Jurkat, Clone E6-1 (cell line): Measurements from ENCODE around the gene ODAD4.
"Not testable (repeated sequence)": the region's sequence is repeated elsewhere in the genome, so short reads cannot be mapped to it uniquely, and the experiment has no call there.

Experiments
- DNase-seq: peaks from one replicate; pipeline ENCODE4 v3.0.0-alpha.2; 2011; ENCODE audit warnings: low read depth, low spot score
- H3K4me3 ChIP-seq: 2 replicates; pipeline ENCODE4 v1.5.1; 2011; ENCODE audit warnings: mild to moderate bottlenecking, low read length, control low read depth, moderate library complexity

Gene ODAD4

DNA sequence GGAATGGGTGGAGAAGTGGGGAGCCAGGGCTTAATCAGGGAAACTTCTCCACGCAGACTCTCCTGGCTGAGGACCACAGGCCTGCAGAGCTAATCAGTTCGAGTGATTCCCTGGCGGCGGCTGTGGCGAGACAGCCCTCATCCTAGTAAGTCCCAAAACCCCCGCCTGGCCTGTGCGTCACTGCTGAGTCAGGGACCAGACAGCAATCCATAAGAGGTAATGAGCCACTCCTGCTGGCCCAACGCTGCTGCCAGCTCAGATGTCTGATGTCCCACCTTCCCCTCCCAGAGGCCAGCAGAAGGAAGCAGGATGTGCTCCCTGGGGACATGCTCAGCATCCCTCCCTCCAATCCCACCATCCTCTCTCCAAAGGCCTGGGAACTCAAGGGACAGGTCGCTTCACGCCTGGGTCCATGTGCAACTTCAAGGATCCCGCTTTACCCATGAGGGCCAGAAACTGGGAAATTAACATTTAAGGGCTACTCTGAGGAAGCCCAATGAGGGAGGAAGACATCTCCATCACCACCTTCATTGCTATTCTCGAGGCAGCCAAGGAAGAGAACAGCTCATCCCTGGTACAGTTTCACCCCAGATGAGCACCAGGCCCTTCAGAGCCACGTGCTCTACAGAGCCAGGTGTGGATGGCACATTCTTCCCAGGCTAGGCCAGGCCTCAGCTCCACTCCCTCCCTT, 19.6 kb upstream of the ODAD4 start:
- no peak for DNase-seq
- no peak overlapping the region for H3K4me3 ChIP-seq

DNA sequence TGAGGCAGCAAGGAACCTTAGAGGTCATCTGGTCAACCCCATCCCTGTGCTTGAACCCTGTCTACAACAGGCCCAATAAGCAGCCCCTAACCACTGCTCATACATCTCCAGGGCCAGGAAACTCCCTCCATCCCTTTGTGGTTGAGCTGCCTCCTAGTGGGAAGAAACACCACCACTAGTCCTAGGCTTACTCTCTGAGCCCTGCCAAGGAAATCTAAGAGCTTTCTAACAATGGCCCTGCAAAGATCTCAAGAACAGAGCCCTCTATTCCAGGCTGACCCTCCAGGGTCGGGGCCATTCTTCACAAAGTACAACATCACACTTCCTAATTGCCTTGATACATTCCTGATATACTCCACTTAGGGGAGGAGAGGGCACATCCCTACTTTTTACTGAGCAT, 17.5 kb upstream of the ODAD4 start:
- DNase-seq = no peak
- H3K4me3 ChIP-seq = no peak overlapping the region

DNA sequence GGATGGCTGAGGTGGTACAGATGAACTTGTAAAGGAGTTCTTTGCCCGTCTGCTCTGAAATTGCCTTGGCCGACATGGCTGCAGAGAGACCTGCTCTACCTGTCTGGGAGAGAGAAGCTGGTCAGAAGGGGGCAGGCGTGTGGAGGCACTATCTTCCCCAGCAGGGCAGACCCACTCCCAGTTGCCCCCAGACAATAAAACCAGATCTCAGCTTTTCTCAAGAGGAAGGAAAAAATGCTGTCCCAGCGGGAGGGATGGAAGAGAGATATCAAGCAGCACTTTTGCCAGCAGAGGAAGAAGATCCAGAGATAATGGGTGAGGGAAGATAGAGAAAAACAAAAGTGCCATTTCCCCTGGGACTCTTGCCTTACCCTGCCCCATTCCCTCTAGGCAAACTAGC, 16.6 kb upstream of the ODAD4 start:
- DNase-seq = no peak
- no peak overlapping the region for H3K4me3 ChIP-seq

DNA sequence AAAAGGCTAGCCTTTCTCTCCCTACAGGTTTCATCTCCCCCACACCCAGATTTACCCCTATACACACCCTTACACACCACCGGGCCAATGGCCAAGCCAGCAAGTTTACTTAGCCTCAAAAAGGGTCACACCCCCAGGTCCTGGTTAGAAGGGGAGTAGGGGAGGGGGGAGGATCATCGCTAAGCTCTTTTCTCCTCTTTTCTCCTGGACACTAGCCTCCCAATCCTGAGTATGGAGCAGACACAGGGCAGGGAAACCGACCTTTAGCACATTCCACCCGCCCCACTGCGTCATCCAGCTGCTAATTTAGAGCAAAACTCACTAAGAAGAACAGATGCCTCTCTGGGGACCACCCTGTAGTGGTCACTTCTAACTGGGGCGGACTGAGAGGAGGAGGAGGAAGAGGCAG, 16.1 kb upstream of the ODAD4 start:
- H3K4me3 ChIP-seq = no peak overlapping the region
- no peak for DNase-seq

DNA sequence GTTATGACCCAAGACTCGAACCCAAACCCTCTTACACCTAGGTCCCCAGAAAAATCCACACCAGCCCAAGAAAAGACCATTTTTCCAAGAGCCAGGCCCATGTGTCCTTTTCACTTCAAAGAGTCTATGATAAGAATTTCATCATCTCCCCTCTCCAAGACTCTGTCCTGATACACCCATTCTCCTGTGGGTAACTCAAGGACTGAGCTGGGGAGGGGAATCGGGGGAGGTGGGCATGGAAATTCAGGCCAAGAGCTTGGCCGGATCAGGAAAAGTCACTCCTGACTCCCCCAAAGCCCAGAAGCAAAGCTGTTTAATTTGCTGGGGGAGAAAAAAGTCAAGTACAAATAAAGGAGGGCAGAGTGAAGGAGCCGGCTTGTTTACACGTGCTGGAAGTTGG, 15.4 kb upstream of the ODAD4 start:
- H3K4me3 ChIP-seq = no peak overlapping the region
- DNase-seq = no peak

DNA sequence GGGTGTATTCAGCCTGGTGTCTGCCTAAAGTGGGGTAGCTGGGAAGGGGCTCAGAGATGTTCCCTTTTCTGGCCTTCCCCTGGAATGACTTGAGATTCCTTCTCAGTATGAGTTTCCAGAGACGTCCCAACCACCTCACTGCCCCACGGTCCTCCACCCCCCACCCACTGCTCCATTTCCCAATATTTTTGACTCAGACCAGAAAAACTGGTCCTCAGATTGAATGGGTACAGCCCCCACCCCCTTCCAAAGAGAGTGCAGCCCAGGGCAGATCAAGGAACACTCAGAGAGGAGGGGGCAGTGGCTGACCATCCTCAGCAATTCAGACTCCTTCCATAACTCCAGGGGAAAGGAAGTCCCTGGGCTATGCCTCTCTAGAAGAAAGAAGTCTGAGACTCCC, 14.9 kb upstream of the ODAD4 start:
- DNase-seq = no peak

DNA sequence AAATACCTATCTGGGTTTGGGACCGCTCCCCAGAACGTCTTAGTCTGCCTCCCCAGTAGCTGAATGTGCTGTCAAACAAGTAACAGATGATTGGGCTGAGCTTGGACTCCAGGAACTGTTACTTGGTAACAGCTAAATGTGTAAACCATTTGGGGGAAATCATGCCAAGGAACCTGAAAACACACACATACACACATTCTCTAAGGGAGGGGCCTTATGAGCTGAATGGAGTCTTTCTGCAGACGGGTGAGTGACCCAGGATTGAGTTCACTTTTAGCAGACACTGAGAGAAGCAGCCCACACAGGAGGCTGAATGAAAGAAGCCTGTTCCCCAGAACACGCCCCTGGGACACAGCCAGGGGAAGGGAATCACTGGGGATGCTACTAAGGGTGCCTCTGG, 13.2 kb upstream of the ODAD4 start:
- H3K4me3 ChIP-seq = peak overlapping the region; percentile 94
- no peak for DNase-seq

More for the DNA sequence above, 14.9 kb upstream of the ODAD4 start:
- H3K4me3 ChIP-seq = no peak overlapping the region

DNA sequence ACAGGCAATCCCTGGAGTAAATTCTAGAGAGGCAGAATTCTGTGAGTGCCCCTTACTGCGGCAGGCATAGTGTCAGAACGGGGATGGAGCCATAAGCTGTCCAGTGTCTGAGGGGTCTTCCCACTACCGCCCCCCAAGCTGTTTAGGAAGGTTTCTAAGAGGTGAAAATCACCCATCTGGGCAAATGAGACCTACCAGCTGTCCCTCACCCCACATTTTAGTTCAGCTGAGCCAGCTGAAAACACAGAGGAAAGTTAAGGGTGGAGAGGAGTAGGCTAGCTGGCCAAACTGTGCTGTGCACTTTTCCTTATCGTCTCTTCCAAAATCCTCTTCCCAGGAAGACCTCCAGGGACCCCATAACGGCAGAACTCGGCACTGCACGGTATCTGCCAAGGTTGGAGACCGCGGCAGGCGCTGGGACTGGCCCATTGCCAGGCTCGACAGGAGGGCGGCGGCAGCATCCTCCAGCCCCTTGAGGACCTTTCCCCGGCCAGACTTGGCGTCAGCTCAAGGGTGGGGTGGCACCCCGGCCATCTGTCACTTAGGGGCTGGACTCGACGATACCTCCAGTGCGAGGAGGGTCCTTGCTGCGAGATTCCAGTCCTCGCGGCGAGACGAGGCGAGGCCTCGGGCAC, 12.6 kb upstream of the ODAD4 start:
- H3K4me3 ChIP-seq = peak overlapping the region; percentile 94
- no peak for DNase-seq

DNA sequence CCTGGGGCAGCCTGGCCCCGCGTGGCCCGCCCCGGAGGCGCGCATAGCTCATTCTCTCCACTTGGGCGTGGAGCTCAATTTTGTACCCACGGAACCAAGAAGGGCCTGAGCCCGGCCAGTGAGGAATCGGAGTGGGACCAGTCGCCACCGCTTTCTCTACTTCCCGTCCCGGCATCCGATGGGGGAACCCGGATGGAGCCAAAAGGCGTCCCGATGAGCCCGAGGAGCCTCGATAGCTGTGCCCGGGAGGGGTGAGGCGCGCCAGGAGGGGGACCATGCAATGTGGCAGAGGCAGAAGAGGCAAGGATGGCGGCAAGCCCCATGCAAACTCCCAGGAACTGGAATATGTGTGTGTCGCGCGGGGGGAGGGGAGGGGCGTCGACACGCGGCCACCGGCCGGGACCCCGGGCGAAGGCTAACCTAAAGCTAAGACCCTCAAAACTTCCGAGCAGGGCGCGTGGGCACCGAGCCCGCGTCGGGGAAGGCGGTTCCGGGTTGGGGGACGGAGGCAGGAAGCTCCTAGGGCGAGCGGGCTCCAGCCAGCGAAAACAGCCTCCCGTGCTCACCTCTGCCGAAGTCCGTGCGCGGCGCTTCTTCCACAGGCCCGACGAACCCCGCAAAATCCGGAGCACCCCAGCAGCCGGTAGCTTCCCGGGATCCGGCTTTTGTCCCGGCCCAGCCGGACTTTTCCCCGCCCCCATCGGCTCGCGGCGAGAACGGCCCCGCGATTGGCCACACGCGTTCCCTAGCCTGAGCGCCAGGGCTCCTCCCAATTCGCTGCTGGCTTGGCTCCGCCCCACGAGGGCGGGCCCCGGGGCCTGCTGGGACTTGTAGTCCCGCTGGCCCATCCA, 11.9 kb upstream of the ODAD4 start, which contains the start of gene ACLY:
ACLY (minus strand) TSS at position 638 of the 851 bp plus-strand sequence. CDS start 5,078 bp downstream, outside the sequence.
- peak within 1 kb of the TSS; percentile 94 for H3K4me3 ChIP-seq
- peak; percentile 95 for DNase-seq

DNA sequence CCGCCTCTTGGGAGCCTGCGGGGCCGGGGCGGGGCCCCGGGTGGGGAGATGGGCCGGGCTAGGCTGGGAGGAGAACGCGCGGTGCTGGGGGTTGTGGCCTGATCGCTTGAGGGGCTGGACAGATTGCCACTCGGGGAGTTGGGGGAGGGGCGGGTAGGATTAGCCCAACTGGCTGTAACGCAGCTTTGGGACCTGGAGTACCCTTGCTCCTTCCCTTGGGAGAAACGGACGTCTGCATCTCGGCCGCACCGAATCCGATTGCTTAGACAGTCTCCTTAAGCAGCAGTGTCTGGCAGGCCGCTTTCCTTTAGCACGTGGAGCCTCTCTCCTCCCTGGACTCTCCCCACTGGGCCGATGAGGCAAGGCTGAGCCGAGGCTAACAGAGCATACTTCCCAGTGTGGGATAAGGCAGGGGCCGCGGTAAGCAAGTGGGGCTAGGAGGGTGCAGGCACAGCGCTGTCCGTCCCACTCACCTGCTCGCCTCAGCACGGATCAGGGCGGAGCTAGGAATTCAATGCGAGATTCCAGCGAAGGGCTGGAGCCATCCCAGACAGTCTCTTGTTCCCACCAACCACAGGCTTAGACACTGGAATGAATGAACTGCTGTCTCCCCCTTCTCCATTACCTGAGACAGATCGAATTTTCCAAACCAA, 11.1 kb upstream of the ODAD4 start:
- no peak for DNase-seq
- H3K4me3 ChIP-seq = peak overlapping the region; percentile 23

DNA sequence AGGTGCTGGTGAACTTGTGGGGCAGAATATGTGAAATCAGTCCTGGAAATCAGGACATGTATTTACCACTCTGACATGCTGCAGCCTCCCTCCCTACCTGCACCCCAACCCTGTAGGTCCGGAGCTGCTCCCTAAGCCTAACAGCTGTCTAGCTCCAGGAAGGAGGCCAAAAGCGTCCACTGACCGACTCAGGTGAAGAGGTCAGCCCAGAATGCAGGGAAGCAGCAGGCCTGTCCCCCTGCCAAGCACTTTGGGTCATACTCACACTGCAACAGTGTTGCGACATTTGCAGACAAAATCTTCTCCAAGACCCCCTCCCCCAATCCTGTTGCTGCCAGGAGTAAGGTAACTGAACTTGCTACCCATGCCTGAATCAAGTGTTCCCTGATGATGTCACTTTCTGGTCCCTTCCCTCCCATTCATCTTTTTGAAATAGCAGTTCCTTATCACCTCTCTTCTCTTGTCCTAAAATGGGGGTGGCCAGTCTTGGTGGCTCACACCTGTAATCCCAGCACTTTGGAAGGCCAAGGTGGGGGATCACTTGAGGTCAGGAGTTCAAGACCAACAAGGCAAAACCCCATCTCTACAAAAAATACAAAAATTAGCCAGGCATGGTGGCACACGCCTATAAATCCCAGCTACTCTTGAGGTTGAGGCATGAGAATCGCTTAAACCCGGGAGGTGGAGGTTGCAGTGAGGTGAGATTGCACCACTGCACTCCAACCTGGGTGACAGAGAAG, 10.4 kb upstream of the ODAD4 start:
- H3K4me3 ChIP-seq = no peak overlapping the region
- no peak for DNase-seq

DNA sequence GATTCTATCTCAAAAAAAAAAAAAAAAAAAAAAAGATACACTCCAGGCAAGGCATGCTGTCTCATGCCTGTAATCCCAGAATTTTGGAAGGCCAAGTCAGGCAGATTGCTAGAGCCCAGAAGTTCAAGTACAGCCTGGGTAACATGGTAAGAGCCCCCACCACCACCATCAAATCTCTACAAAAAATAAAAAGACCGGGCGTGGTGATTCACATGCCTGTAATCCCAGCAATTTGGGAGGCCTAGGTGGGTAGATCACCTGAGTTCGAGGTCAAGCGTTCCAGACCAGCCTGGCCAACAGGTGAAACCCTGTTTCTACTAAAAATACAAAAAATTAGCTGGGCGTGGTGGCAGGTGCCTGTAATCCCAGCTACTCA, 9.8 kb upstream of the ODAD4 start:
- no peak for DNase-seq
- H3K4me3 ChIP-seq = no peak overlapping the region

DNA sequence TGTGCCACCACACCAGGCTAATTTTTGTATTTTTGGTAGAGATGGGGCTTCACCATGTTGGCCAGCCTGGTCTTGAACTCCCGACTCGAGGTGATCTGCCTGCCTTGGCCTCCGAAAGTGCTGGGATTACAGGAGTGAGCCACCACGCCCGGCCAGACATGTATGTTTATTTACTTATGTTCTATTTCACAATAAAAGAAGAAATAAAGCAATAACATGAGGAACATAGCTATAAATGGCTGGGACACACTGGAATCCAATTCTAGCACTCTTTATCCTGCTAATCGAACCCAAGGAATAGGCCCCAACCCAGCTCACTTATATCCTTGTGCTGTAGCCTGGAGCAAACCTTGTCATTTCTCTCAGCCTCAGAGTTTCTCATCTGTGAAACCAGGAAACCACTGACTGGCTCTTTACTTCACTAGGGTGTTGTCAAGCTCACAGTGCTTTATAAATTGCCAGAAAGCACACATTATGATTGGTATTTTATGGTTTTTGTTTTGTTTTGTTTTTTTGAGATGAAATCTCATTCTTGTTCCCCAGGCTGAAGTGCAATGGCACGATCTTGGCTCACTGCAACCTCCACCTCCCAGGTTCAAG, 4.3 kb upstream of the ODAD4 start:
- no peak for DNase-seq

DNA sequence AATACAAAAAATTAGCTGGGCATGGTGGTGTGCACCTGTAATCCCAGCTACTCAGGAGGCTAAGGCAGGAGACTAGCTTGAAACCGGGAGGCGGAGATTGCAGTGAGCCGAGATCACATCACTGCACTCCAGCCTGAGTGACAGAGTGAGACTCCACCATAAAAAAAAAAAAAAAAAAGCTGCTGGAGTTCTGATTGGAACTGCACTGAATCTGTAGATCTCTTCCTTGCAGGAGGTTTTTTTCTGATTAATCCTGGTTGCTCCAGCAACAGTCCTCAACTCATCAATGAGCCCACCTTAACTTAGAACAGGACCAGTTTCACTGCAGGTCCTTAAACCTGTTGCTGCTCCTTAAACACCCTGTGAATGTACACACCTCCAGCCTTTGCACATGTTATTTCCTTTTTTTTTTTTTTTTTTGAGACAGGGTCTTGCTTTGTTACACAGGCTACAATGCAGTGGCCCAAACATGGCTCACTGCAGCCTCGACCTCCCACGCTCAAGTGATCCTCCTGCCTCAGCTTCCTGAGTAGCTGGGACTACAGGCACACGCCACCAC, 1.6 kb upstream of the ODAD4 start:
- no peak overlapping the region for H3K4me3 ChIP-seq
- DNase-seq = no peak

More for the DNA sequence above, 4.3 kb upstream of the ODAD4 start:
- no peak overlapping the region for H3K4me3 ChIP-seq

DNA sequence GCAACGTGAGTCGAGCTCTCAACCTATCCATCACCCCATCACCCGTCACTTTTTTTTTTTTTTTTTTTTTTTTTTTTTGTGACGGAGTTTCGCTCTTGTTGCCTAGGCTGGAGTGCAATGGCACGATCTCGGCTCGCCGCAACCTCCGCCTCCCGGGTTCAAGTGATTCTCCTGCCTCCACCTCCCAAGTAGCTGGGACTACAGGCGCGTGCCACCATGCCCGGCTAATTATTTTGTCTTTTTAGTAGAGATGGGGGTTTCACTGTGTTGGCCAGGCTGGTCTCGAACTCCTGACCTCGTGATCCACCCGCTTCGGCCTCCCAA, 378 bp downstream of the ODAD4 start:
- peak overlapping the region; percentile 87 for H3K4me3 ChIP-seq
- not testable (repeated sequence) for DNase-seq

DNA sequence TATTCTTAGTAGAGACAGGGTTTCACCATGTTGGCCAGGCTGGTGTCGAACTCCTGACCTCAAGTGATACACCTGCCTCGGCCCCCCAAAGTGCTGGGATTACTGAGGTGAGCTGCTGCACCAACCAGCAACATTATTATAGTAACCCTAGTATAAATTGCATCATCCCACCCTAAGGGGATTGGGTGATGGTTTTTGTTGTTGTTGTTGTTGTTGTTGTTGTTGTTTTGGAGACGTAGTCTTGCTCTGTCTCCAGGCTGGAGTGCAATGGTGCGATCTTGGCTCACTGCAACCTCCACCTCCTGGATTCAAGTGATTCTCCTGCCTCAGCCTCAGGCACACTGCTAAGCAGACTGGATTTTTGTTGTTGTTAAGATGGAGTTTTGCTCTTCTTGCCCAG, 1.3 kb downstream of the ODAD4 start:
- DNase-seq, H3K4me3 ChIP-seq: not testable (repeated sequence)

DNA sequence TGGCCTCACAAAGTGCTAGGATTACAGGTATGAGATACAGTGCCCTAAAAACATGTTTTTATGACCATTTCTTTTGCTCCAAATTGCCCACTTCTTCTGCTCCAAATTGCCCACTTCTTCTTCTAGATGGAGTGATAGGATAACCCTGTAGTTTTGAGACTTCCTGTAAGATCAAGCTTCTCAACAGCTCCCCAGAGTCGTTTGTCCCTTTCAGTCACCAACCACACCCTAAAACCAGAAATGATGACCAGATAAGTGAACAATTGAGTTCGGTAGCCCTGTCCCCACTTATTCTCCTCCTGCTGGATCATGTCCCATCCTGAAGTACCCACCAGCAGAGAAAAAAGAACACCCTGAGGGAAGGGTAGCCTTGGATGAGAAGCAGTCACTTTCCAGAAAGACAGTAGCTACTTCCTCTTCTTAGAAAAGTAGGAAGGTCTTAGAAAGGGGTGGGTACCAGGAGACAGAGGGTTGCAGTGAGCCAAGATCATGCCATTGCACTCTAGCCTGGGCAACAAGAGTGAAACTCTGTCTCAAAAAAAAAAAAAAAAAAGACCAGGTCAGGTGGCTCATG, 2.5 kb downstream of the ODAD4 start:
- DNase-seq = no peak

DNA sequence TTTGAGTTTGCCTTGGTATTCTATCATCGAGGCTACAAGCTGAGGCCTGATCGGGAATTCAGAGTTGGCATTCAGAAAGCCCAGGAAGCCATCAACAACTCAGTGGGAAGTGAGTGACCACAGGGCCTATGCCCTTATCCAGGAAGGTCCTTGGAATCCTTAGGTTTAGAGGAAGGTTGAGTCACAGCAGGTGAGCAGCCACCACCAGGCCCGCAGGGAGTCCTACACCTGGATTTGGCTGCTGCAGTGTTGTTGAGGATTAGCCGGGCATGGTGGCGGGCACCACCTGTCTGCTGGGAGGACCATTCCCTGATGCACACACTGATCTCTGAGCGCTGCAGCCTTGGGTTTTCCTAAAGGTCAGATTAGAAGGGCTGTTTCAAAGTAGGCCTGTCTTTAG, 5.2 kb downstream of the ODAD4 start:
- DNase-seq = no peak
- no peak overlapping the region for H3K4me3 ChIP-seq

More for the DNA sequence above, 2.5 kb downstream of the ODAD4 start:
- H3K4me3 ChIP-seq = no peak overlapping the region
